HG03460 (cell line): ENCODE measurements around the gene LRIG2.
"Not testable (repeated sequence)": the region's sequence is repeated elsewhere in the genome, so short reads cannot be mapped to it uniquely, and the experiment has no call there.

Experiments used
- ATAC-seq: cut with Tn5 transposase; IDR thresholded peaks from one replicate; pipeline ENCODE4 v1.9.1; 2021; ENCODE audit not compliant: unreplicated experiment

The LRIG2 gene

GRCh38 chr1:113125517-113125916 lies 52.5 kb downstream of the LRIG2 start:
- ATAC-seq, result no peak

GRCh38 chr1:113126207-113126606 lies 53.2 kb downstream of the LRIG2 start:
- ATAC-seq, result no peak

- ATAC-seq, result no peak
Measured at GRCh38 chr1:113128116-113128515, 55.1 kb downstream of the LRIG2 start.

- ATAC-seq, result no peak
Measured at GRCh38 chr1:113129529-113130185, 56.7 kb downstream of the LRIG2 start.

GRCh38 chr1:113133038-113133437 lies 60.0 kb downstream of the LRIG2 start:
- ATAC-seq, result no peak

- no peak for ATAC-seq
Measured at GRCh38 chr1:113133759-113134158, 60.8 kb downstream of the LRIG2 start.

GRCh38 chr1:113135460-113135859 lies 62.5 kb downstream of the LRIG2 start:
- ATAC-seq, result no peak

- ATAC-seq, result no peak
Measured at GRCh38 chr1:113136476-113136875, 63.5 kb downstream of the LRIG2 start.

GRCh38 chr1:113137563-113137962 lies 64.6 kb downstream of the LRIG2 start:
- no peak for ATAC-seq

- ATAC-seq, result no peak
Measured at GRCh38 chr1:113138778-113139177, 65.8 kb downstream of the LRIG2 start.

- no peak for ATAC-seq
Measured at GRCh38 chr1:113140176-113140575, 67.2 kb downstream of the LRIG2 start.

- no peak for ATAC-seq
Measured at GRCh38 chr1:113140588-113141446, 67.8 kb downstream of the LRIG2 start.

- no peak for ATAC-seq
Measured at GRCh38 chr1:113141650-113142473, 68.9 kb downstream of the LRIG2 start.

GRCh38 chr1:113142791-113143190 lies 69.8 kb downstream of the LRIG2 start:
- ATAC-seq, result no peak

GRCh38 chr1:113146242-113147072 lies 73.5 kb downstream of the LRIG2 start:
- ATAC-seq, result no peak

GRCh38 chr1:113147073-113147625 lies 74.2 kb downstream of the LRIG2 start:
- no peak for ATAC-seq

- no peak for ATAC-seq
Measured at GRCh38 chr1:113147826-113148225, 74.8 kb downstream of the LRIG2 start.

- ATAC-seq, result not testable (repeated sequence)
Measured at GRCh38 chr1:113150494-113150893, 77.5 kb downstream of the LRIG2 start.

- ATAC-seq, result no peak
Measured at GRCh38 chr1:113153116-113153803, 80.3 kb downstream of the LRIG2 start.

GRCh38 chr1:113156368-113156767 lies 83.4 kb downstream of the LRIG2 start:
- no peak for ATAC-seq
